Omental fat pad (tissue), 4 donors: ENCODE results near the gene TXK. TPM values are rescaled to one million over a fixed set of nuclear protein-coding genes. Genes with fewer than 3 reads are reported as not detected.

Source experiments
- ATAC-seq: fragments of 150-250 bp; one replicate; pipeline ENCODE4 v1.9.1; 2016; ENCODE audit warnings: mild to moderate bottlenecking, moderate library complexity; ENCODE audit not compliant: low FRiP score
- DNase-seq: peaks from one replicate; pipeline ENCODE4 v3.0.0-alpha.2; 2019; ENCODE audit warnings: low spot score
- total RNA-seq, 4 donors: library from RNA; depleted of rRNA; stranded (reverse); fragments of >200 nt; gene quantifications; one replicate each; pipeline ENCODE4 v1.1.0, GENCODE V29; 2016
- TF ChIP-seq, protein P1 (sequence below), 3 donors: fragments of 450-650 bp; IDR thresholded peaks; one replicate each; pipeline ENCODE4 v1.5.1; 2016 to 2017; ENCODE audit warnings: antibody characterized with exemption in 3 of 3, mild to moderate bottlenecking in 3 of 3, moderate library complexity in 2 of 3

Gene TXK
- total RNA-seq, 4 donors from 2014 or later = 1.8 to 3.5 (median 2.8) TPM

DNA sequence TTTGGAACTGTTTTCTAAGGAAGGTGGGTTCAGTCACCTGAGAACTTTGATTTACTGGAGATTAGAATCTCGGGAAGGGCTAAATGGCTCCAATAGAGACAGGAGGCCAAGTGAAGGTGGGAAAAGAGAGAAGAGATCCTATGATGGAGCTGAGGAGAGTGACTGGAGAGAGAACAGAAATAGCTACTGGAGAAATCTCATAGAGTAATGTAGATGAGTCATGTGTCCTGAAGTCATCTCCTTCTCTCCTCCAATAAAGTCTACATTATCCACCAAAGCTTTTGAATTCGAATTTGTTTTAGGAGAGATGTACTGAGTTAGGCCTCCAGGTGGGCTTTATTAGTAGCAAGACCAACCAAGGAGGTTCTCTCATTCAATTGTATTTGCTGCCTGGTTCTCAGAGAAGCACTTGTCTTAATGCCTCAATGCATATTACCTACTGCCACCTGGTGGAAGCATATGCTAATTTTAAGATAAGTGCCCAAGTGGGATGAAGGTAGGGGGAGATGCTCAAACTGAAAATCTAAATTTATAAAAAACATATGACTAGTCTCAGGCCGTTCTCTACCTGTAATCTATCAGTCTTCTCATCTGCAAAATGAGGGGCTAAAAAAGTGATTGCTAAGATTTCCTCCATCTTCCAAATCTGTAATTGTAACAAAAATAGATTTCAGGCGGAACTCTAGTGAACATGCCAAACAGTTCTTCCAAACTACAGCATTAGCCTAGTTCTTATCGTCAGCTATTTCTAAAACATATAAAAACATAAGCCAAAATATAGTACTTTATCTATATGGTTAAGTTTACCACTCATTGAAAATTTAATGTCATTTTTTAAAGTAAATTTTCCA lies 24.4 kb downstream of the TXK start:
- ATAC-seq (no peak), DNase-seq (no peak)
- TF ChIP-seq, protein P1, sequence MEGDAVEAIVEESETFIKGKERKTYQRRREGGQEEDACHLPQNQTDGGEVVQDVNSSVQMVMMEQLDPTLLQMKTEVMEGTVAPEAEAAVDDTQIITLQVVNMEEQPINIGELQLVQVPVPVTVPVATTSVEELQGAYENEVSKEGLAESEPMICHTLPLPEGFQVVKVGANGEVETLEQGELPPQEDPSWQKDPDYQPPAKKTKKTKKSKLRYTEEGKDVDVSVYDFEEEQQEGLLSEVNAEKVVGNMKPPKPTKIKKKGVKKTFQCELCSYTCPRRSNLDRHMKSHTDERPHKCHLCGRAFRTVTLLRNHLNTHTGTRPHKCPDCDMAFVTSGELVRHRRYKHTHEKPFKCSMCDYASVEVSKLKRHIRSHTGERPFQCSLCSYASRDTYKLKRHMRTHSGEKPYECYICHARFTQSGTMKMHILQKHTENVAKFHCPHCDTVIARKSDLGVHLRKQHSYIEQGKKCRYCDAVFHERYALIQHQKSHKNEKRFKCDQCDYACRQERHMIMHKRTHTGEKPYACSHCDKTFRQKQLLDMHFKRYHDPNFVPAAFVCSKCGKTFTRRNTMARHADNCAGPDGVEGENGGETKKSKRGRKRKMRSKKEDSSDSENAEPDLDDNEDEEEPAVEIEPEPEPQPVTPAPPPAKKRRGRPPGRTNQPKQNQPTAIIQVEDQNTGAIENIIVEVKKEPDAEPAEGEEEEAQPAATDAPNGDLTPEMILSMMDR (IDR thresholded peaks at IDR 0.05) = no peak

DNA sequence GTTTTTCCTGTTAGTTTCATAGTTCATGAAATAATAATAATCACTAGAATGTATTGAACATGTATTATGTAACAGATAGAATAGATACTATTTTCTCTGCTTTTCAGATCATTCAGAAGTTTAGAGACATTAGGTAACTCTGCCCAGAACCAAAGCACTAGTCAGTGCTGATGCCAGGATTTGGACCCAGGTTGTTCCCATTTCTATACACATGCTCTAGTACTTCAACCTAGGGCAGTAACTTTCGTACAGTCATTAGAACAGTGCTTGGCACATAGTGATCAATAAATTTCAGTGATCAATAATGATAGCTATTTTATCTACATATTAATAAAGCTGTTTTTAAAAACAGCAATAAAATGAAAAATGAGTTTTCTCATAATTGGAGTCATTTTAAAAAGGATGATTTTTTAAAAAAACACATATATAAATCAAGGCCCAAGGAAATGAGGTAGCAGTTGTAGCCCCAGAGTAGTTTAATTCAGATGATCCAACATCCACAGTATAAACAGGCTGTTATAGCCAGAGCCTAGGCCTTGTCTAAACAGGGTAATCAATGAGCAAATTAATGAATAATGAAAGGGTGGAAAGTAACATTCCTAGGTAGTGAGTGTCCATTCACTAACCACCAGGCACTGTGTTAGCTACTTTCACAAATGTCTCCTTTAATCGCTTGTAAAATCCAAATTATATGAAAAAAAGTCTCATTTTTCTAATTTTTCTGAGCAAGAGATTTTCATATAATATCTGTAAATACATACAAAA lies 25.6 kb downstream of the TXK start:
- DNase-seq (no peak), ATAC-seq (no peak)
- TF ChIP-seq, protein P1 (IDR thresholded peaks at IDR 0.05) = no peak

DNA sequence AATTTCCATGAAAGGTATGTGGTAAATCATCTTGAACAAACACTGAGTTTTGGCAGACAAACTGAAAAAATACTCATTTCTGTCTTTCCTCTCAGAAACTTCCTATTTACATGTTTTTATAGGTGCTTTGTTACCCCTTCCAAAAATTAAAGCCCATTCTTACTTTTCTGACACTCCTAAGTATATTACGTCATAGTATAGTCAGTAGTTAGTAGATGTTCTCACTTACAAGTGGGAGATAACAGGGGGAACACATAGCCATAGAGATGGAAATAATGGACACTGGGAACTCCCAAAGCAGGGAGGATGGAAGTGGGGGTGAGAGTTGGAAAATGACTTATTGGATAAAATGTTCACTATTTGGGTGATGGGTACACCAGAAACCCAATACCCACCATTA lies 28.8 kb downstream of the TXK start:
- DNase-seq = no peak
- ATAC-seq = no peak
- TF ChIP-seq, protein P1 (IDR thresholded peaks at IDR 0.05) = no peak

DNA sequence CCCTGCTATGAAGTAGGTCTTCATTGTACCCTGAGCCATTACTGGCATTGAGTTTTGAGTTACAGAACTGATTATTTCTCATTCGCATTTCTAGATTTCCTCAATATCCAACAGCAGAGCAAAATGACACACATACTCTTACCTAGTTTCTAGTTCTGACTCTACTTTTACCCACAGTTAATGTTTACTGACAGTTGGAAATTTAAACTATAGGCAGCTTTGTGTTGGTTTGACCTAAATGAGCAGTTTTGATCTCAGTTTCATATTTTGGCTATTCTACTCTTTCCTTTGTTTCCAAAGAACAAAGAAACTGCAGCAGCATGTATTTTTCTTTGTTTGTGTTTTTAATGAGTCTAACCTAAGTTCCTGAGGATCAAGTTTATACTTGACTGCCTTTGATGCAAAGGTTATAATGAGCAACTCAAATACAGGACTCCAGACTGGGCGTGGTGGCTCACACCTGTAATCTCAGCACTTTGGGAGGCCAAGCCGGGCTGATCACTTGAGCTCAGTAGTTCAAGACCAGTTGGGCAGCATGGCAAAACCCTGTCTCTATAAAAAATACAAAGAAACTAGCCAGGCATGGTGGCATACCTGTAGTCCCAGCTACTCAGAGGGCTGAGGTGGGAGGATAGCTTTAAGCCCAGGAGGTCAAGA lies 30.4 kb downstream of the TXK start:
- TF ChIP-seq, protein P1 (IDR thresholded peaks at IDR 0.05) = no peak
- ATAC-seq = no peak
- no peak for DNase-seq

DNA sequence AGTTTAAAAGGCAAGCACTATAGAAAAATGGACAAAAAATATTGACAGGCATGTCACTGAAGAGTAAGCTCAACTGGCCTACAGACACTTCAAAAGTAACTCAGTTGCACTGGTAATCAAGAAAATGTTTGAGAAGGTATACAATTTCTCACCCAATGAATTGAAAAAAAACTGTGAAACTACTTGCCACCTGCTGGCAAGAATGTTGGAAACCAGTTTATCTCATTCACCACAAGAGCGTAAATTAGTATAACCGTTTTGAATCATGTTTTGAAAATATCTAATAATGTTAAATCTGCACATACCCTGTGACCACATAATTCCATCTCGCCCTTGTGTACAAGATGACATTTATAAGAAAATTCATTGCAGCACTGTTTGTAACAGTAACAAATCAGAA lies 31.7 kb downstream of the TXK start:
- TF ChIP-seq, protein P1 (IDR thresholded peaks at IDR 0.05) = no peak
- ATAC-seq (no peak), DNase-seq (no peak)

DNA sequence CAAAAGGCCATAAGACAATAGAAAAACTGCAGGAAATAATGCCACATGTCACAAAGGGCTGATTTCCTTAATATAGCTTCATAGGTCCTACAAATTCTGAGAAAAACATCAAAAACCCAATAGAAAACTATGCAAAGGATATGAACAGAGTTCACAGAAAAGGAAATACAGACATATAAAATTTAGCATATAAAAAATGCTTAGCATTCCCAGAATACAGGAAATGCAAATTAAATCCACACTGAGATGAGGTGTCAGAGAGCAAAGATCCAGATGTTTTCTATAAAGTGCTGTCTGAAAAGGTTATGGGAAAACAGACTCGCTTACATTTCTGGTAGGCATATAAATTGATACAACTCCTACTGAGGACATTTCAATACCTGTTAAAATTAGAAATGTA lies 33.8 kb downstream of the TXK start:
- no peak for ATAC-seq
- no peak for DNase-seq
- TF ChIP-seq, protein P1 (IDR thresholded peaks at IDR 0.05) = no peak
